Measurements from ENCODE around the gene USH1G.

USH1G gene

GRCh38 chr17:74936470-74936799 lies 13.4 kb upstream of the USH1G start:
- no peak for DNase-seq (ENCODE audit: insufficient read length, low spot score)
- FAIRE-seq: no peak
- TF ChIP-seq POLR2AphosphoS5 (IDR thresholded peaks at IDR 0.05; ENCODE audit: low read depth, low read length) (no peak), PAX5 (IDR thresholded peaks at IDR 0.05; ENCODE audit: insufficient read depth, low read length, severe bottlenecking) (no peak), POLR2A (IDR thresholded peaks at IDR 0.05; ENCODE audit: low read depth, low read length) (no peak), POU2F2 (IDR thresholded peaks at IDR 0.05; ENCODE audit: low read depth, low read length) (no peak), TAF1 (IDR thresholded peaks at IDR 0.05; ENCODE audit: low read depth, low read length) (no peak), SPI1 (IDR thresholded peaks at IDR 0.05; ENCODE audit: low read depth, low read length) (no peak)

DNA sequence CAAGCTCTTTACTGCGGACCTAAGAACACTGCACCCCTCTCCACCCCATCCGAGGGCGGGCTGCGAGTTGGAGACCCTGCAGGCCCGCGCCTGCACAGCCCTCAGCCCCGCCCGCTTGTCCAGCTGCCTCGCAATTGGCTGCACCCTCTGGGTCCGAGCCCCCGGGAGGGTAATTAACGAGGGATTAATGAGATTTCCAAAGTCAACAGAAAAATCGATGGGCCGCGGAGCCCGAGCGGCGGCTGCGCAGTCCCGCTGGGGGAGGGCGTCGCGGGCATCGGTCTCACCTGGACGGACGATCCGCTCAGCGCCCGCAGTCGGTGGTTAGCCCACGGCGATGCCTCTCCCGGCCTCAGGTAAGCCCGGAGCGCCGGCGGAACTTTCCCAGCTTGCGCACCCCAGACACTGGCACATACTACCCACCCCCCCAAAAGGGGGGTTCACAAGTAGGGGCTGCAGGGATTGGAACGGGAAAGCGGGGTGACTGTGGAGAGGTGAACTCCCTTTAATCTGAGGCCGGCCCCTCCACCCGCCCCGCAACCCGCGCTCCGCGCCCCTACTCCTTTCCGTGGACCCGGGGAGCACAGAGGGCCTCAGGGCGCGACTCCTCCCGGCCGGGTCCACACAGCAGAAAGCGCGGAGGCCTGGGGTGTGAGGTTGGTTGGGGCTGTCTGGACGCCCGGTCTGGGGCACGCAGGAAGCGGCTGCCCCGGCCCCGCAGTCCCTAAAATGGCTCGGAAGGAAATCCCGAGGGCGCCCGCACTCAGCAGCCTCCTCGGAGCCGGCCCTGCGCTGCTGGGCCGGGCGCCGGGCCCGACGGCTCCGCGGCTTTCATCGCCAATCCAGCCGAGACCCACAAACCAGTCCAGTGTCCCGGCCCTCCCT lies 12.8 kb upstream of the USH1G start, which contains the start of gene OTOP3:
Gene OTOP3 (plus strand): TSS at position 314 of the 885 bp plus-strand sequence. CDS start 24 bp downstream, at position 338.
- FAIRE-seq: no peak
- TF ChIP-seq POLR2AphosphoS5 (IDR thresholded peaks at IDR 0.05; ENCODE audit: low read depth, low read length): no peak
- TF ChIP-seq SPI1 (IDR thresholded peaks at IDR 0.05; ENCODE audit: low read depth, low read length): no peak
- TF ChIP-seq TAF1 (IDR thresholded peaks at IDR 0.05; ENCODE audit: low read depth, low read length): no peak
- TF ChIP-seq POLR2A (IDR thresholded peaks at IDR 0.05; ENCODE audit: low read depth, low read length): no peak
- TF ChIP-seq POU2F2 (IDR thresholded peaks at IDR 0.05; ENCODE audit: low read depth, low read length): no peak
- TF ChIP-seq PAX5 (IDR thresholded peaks at IDR 0.05; ENCODE audit: insufficient read depth, low read length, severe bottlenecking): no peak
- DNase-seq (ENCODE audit: insufficient read length, low spot score): no peak

GRCh38 chr17:74935048-74935447 lies 12.0 kb upstream of the USH1G start:
- no peak for DNase-seq (ENCODE audit: insufficient read length, low spot score)
- no peak for FAIRE-seq
- TF ChIP-seq TAF1 (IDR thresholded peaks at IDR 0.05; ENCODE audit: low read depth, low read length): no peak

DNA sequence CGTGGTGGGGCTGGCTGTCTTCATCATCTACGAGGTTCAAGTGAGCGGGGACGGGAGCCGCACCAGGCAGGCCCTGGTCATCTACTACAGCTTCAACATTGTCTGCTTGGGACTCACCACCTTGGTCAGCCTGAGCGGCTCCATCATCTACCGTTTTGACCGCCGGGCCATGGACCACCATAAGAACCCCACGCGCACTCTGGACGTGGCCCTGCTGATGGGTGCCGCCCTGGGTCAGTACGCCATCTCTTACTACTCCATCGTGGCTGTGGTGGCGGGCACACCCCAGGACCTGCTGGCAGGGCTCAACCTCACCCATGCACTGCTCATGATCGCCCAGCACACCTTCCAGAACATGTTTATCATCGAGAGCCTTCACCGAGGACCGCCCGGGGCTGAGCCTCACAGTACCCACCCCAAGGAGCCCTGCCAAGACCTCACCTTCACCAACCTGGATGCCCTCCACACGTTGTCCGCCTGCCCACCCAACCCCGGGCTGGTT lies 7.5 kb upstream of the USH1G start:
- FAIRE-seq: no peak
- TF ChIP-seq SPI1 (IDR thresholded peaks at IDR 0.05; ENCODE audit: low read depth, low read length): no peak
- TF ChIP-seq PAX5 (IDR thresholded peaks at IDR 0.05; ENCODE audit: insufficient read depth, low read length, severe bottlenecking): no peak
- TF ChIP-seq POU2F2 (IDR thresholded peaks at IDR 0.05; ENCODE audit: low read depth, low read length): no peak
- no peak for TF ChIP-seq POLR2AphosphoS5 (IDR thresholded peaks at IDR 0.05; ENCODE audit: low read depth, low read length)
- no peak for TF ChIP-seq POLR2A (IDR thresholded peaks at IDR 0.05; ENCODE audit: low read depth, low read length)
- TF ChIP-seq TAF1 (IDR thresholded peaks at IDR 0.05; ENCODE audit: low read depth, low read length): no peak
- no peak for DNase-seq (ENCODE audit: insufficient read length, low spot score)

GRCh38 chr17:74928786-74929185 lies 5.7 kb upstream of the USH1G start:
- TF ChIP-seq SPI1 (IDR thresholded peaks at IDR 0.05; ENCODE audit: low read depth, low read length): no peak
- TF ChIP-seq PAX5 (IDR thresholded peaks at IDR 0.05; ENCODE audit: insufficient read depth, low read length, severe bottlenecking): no peak
- TF ChIP-seq POLR2A (IDR thresholded peaks at IDR 0.05; ENCODE audit: low read depth, low read length): no peak
- no peak for FAIRE-seq
- DNase-seq (ENCODE audit: insufficient read length, low spot score): no peak

DNA sequence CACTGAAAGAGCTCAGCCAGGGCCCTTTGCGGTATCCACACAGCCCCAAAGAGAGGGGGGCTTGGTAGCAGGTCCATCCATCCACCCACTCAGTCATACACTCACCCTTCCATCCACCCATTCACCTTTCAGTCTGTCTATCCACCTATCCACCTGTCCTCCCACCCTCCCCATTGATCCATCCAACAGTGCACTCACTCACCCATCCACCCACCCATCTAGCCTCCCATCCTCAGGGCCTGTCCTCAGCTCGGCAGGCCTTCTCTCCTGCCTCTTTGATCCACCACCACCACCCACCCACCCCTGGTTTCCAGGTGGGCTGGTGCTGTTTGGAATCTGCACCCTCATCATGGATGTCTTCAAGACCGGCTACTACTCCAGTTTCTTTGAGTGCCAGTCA lies 2.2 kb upstream of the USH1G start:
- no peak for DNase-seq (ENCODE audit: insufficient read length, low spot score)
- TF ChIP-seq SPI1 (IDR thresholded peaks at IDR 0.05; ENCODE audit: low read depth, low read length) (no peak), POLR2AphosphoS5 (IDR thresholded peaks at IDR 0.05; ENCODE audit: low read depth, low read length) (no peak), POLR2A (IDR thresholded peaks at IDR 0.05; ENCODE audit: low read depth, low read length) (no peak), TAF1 (IDR thresholded peaks at IDR 0.05; ENCODE audit: low read depth, low read length) (no peak), POU2F2 (IDR thresholded peaks at IDR 0.05; ENCODE audit: low read depth, low read length) (no peak)
- FAIRE-seq: no peak

GRCh38 chr17:74924250-74924948 lies 1.3 kb upstream of the USH1G start, which contains the start of gene OTOP2:
OTOP2 (plus strand) TSS chr17:74924273; CDS start chr17:74924633, 360 bp downstream.
- TF ChIP-seq POLR2A (IDR thresholded peaks at IDR 0.05; ENCODE audit: low read depth, low read length) (no peak), POU2F2 (IDR thresholded peaks at IDR 0.05; ENCODE audit: low read depth, low read length) (no peak), POLR2AphosphoS5 (IDR thresholded peaks at IDR 0.05; ENCODE audit: low read depth, low read length) (no peak)
- DNase-seq (ENCODE audit: insufficient read length, low spot score) (no peak), FAIRE-seq (peak; percentile 26)

GRCh38 chr17:74923538-74924249 lies 639 bp upstream of the USH1G start:
- TF ChIP-seq TAF1 (IDR thresholded peaks at IDR 0.05; ENCODE audit: low read depth, low read length) (no peak), POLR2AphosphoS5 (IDR thresholded peaks at IDR 0.05; ENCODE audit: low read depth, low read length) (no peak), SPI1 (IDR thresholded peaks at IDR 0.05; ENCODE audit: low read depth, low read length) (no peak), POU2F2 (IDR thresholded peaks at IDR 0.05; ENCODE audit: low read depth, low read length) (no peak), PAX5 (IDR thresholded peaks at IDR 0.05; ENCODE audit: insufficient read depth, low read length, severe bottlenecking) (no peak)
- DNase-seq (ENCODE audit: insufficient read length, low spot score) (peak; percentile 94), FAIRE-seq (peak; percentile 75)

- FAIRE-seq (no peak), DNase-seq (ENCODE audit: insufficient read length, low spot score) (no peak)
- TF ChIP-seq SPI1 (IDR thresholded peaks at IDR 0.05; ENCODE audit: low read depth, low read length) (no peak), POLR2A (IDR thresholded peaks at IDR 0.05; ENCODE audit: low read depth, low read length) (no peak), TAF1 (IDR thresholded peaks at IDR 0.05; ENCODE audit: low read depth, low read length) (no peak), POLR2AphosphoS5 (IDR thresholded peaks at IDR 0.05; ENCODE audit: low read depth, low read length) (no peak), PAX5 (IDR thresholded peaks at IDR 0.05; ENCODE audit: insufficient read depth, low read length, severe bottlenecking) (no peak), POU2F2 (IDR thresholded peaks at IDR 0.05; ENCODE audit: low read depth, low read length) (no peak)
Observed at GRCh38 chr17:74922172-74922571, 883 bp downstream of the USH1G start.
